GM18861 (cell line): Measurements from ENCODE around the gene FDX2.

Experiments
- ATAC-seq: cut with Tn5 transposase; IDR thresholded peaks from one replicate; pipeline ENCODE4 v1.9.1; 2021; ENCODE audit not compliant: unreplicated experiment

The FDX2 gene

GRCh38 chr19:10332965-10333757 is 17.3 kb upstream of the FDX2 start, which contains the start of gene RAVER1:
Gene RAVER1 (minus strand): TSS chr19:10333529. CDS start chr19:10333507, 22 bp downstream.
- peak; percentile 60 for ATAC-seq

- ATAC-seq = no peak
Observed at GRCh38 chr19:10332158-10332964, 16.5 kb upstream of the FDX2 start.

GRCh38 chr19:10329555-10329954 is 13.7 kb upstream of the FDX2 start:
- no peak for ATAC-seq

GRCh38 chr19:10328558-10329429 is 13.0 kb upstream of the FDX2 start:
- no peak for ATAC-seq

- ATAC-seq = no peak
Observed at GRCh38 chr19:10327793-10328192, 12.0 kb upstream of the FDX2 start.

GRCh38 chr19:10325732-10326131 is 9.9 kb upstream of the FDX2 start:
- ATAC-seq = no peak

GRCh38 chr19:10321874-10322835 is 6.3 kb upstream of the FDX2 start:
- ATAC-seq = no peak

- ATAC-seq = no peak
Observed at GRCh38 chr19:10321417-10321797, 5.6 kb upstream of the FDX2 start.

GRCh38 chr19:10320602-10321416 is 5.0 kb upstream of the FDX2 start:
- ATAC-seq = no peak

- no peak for ATAC-seq
Observed at GRCh38 chr19:10318807-10319682, 3.2 kb upstream of the FDX2 start.

- no peak for ATAC-seq
Observed at GRCh38 chr19:10317857-10318462, 2.1 kb upstream of the FDX2 start.

GRCh38 chr19:10317045-10317856 is 1.4 kb upstream of the FDX2 start:
- no peak for ATAC-seq

- no peak for ATAC-seq
Observed at GRCh38 chr19:10316229-10317044, 622 bp upstream of the FDX2 start.

GRCh38 chr19:10309423-10309822 is 6.4 kb downstream of the FDX2 start, which contains the start of gene ZGLP1:
Gene ZGLP1 (minus strand): TSS chr19:10309815.
- no peak for ATAC-seq

- no peak for ATAC-seq
Observed at GRCh38 chr19:10306327-10306726, 9.5 kb downstream of the FDX2 start.
